ENCODE results near the gene CAPN13.

- TF ChIP-seq GATA2 (IDR thresholded peaks at IDR 0.05; ENCODE audit: low read depth, low read length) (no peak), GATA3 (IDR thresholded peaks at IDR 0.05; ENCODE audit: low read depth, low read length) (no peak)
These were observed 39.1 kb downstream of the CAPN13 start for GRCh38 chr2:30768036-30768686.

All from SH-SY5Y (cell line).